ENCODE results near the gene SVOPL.

Gene SVOPL

GRCh38 chr7:138716889-138717288 is 15.7 kb upstream of the SVOPL start:
- Histone ChIP-seq H2AFZ (ENCODE audit: low read length) (no peak overlapping the region), H3K9ac (ENCODE audit: low read length) (no peak overlapping the region), H3K79me2 (ENCODE audit: low read length) (no peaks in the 10 kb centered on the region), H3K4me3 (ENCODE audit: low read length) (no peak overlapping the region), H3K4me2 (ENCODE audit: low read depth, low read length) (no peak overlapping the region), H3K27me3 (replicated peaks; ENCODE audit: insufficient read depth, low read length) (no peaks in the 10 kb centered on the region), H3K27ac (ENCODE audit: low read length) (no peak overlapping the region), H3K9me2 (replicated peaks; ENCODE audit: insufficient read depth, low read length) (no peaks in the 10 kb centered on the region), H3F3A (ENCODE audit: insufficient read depth, low read length) (no peaks in the 10 kb centered on the region), H3K36me3 (replicated peaks; ENCODE audit: insufficient read depth, low read length) (no peaks in the 10 kb centered on the region), H3K9me3 (replicated peaks; ENCODE audit: insufficient read depth, low read length) (no peaks in the 10 kb centered on the region), H4K20me1 (ENCODE audit: insufficient read depth, low read length) (no peaks in the 10 kb centered on the region), H3K4me1 (ENCODE audit: low read length) (peaks cover 5% of the 10 kb centered on the region)
- DNase-seq: no peak
- TF ChIP-seq EZH2 (optimal IDR thresholded peaks at IDR 0.05; ENCODE audit: low read depth, low read length) (no peak), EZH2phosphoT487 (IDR thresholded peaks at IDR 0.05; ENCODE audit: low read length) (no peak), CTCF (IDR thresholded peaks at IDR 0.05; ENCODE audit: low read length) (no peak)

GRCh38 chr7:138713191-138713590 is 12.0 kb upstream of the SVOPL start:
- Histone ChIP-seq H3K79me2 (ENCODE audit: low read length) (no peaks in the 10 kb centered on the region), H3K36me3 (replicated peaks; ENCODE audit: insufficient read depth, low read length) (no peaks in the 10 kb centered on the region), H3K9me3 (replicated peaks; ENCODE audit: insufficient read depth, low read length) (no peaks in the 10 kb centered on the region), H3K27me3 (replicated peaks; ENCODE audit: insufficient read depth, low read length) (no peaks in the 10 kb centered on the region), H3K4me3 (ENCODE audit: low read length) (no peak overlapping the region), H3K4me2 (ENCODE audit: low read depth, low read length) (no peak overlapping the region), H3K9me2 (replicated peaks; ENCODE audit: insufficient read depth, low read length) (no peaks in the 10 kb centered on the region), H2AFZ (ENCODE audit: low read length) (no peak overlapping the region), H3F3A (ENCODE audit: insufficient read depth, low read length) (no peaks in the 10 kb centered on the region), H3K27ac (ENCODE audit: low read length) (no peak overlapping the region), H3K4me1 (ENCODE audit: low read length) (peaks cover 5% of the 10 kb centered on the region), H4K20me1 (ENCODE audit: insufficient read depth, low read length) (no peaks in the 10 kb centered on the region), H3K9ac (ENCODE audit: low read length) (no peak overlapping the region)
- TF ChIP-seq CTCF (IDR thresholded peaks at IDR 0.05; ENCODE audit: low read length): no peak
- TF ChIP-seq EZH2phosphoT487 (IDR thresholded peaks at IDR 0.05; ENCODE audit: low read length): no peak
- no peak for TF ChIP-seq EZH2 (optimal IDR thresholded peaks at IDR 0.05; ENCODE audit: low read depth, low read length)
- DNase-seq: peak; percentile 90

GRCh38 chr7:138712652-138713051 is 11.5 kb upstream of the SVOPL start:
- Histone ChIP-seq H3K9ac (ENCODE audit: low read length) (no peak overlapping the region), H2AFZ (ENCODE audit: low read length) (no peak overlapping the region), H3K4me1 (ENCODE audit: low read length) (peaks cover 5% of the 10 kb centered on the region), H3K27ac (ENCODE audit: low read length) (no peak overlapping the region), H3K36me3 (replicated peaks; ENCODE audit: insufficient read depth, low read length) (no peaks in the 10 kb centered on the region), H3K27me3 (replicated peaks; ENCODE audit: insufficient read depth, low read length) (no peaks in the 10 kb centered on the region), H3K4me3 (ENCODE audit: low read length) (no peak overlapping the region), H3K9me2 (replicated peaks; ENCODE audit: insufficient read depth, low read length) (no peaks in the 10 kb centered on the region), H4K20me1 (ENCODE audit: insufficient read depth, low read length) (no peaks in the 10 kb centered on the region), H3K4me2 (ENCODE audit: low read depth, low read length) (no peak overlapping the region), H3K9me3 (replicated peaks; ENCODE audit: insufficient read depth, low read length) (no peaks in the 10 kb centered on the region), H3F3A (ENCODE audit: insufficient read depth, low read length) (no peaks in the 10 kb centered on the region), H3K79me2 (ENCODE audit: low read length) (no peaks in the 10 kb centered on the region)
- DNase-seq: no peak
- TF ChIP-seq EZH2phosphoT487 (IDR thresholded peaks at IDR 0.05; ENCODE audit: low read length) (no peak), CTCF (IDR thresholded peaks at IDR 0.05; ENCODE audit: low read length) (no peak), EZH2 (optimal IDR thresholded peaks at IDR 0.05; ENCODE audit: low read depth, low read length) (no peak)

Measured in MM.1S (cell line).